Measurements from ENCODE around the gene STX1B. TPM values are rescaled to one million over a fixed set of nuclear protein-coding genes. Genes with fewer than 3 reads are reported as not detected.

The STX1B gene
- total RNA-seq, 2 donors from 2014 or later = 0.35 to 0.52 TPM

GRCh38 chr16:31006589-31006988, 3.8 kb downstream of the STX1B start:
- no peak for TF ChIP-seq CTCF (IDR thresholded peaks at IDR 0.05)
- H3K27me3 ChIP-seq = peaks cover 10% of the 10 kb centered on the region
- DNase-seq = no peak
- no peaks in the 10 kb centered on the region for H3K4me1 ChIP-seq
- H3K9me3 ChIP-seq = no peaks in the 10 kb centered on the region
- no peak overlapping the region for H3K4me3 ChIP-seq
- H3K9ac ChIP-seq (ENCODE audit: low read depth in 2 of 2, low read length in 2 of 2) = no peak overlapping the region
- intact Hi-C loops (cut with DNase I) = no loop called here
- H3K27ac ChIP-seq = no peak overlapping the region
- no peaks in the 10 kb centered on the region for H3K36me3 ChIP-seq

GRCh38 chr16:31006086-31006385, 4.4 kb downstream of the STX1B start:
- H3K36me3 ChIP-seq = no peaks in the 10 kb centered on the region
- no peak overlapping the region for H3K27ac ChIP-seq
- no peaks in the 10 kb centered on the region for H3K4me1 ChIP-seq
- TF ChIP-seq CTCF (IDR thresholded peaks at IDR 0.05) = no peak
- DNase-seq = no peak
- H3K9me3 ChIP-seq = no peaks in the 10 kb centered on the region
- no peak overlapping the region for H3K4me3 ChIP-seq
- peaks cover 4% of the 10 kb centered on the region for H3K27me3 ChIP-seq
- no peak overlapping the region for H3K9ac ChIP-seq (ENCODE audit: low read depth in 2 of 2, low read length in 2 of 2)
- intact Hi-C loops (cut with DNase I) = no loop called here

- no peak overlapping the region for H3K9ac ChIP-seq (ENCODE audit: low read depth in 2 of 2, low read length in 2 of 2)
- no peaks in the 10 kb centered on the region for H3K27me3 ChIP-seq
- H3K4me3 ChIP-seq = no peak overlapping the region
- H3K27ac ChIP-seq = no peak overlapping the region
- no peak for DNase-seq
- no peaks in the 10 kb centered on the region for H3K4me1 ChIP-seq
- no peak for TF ChIP-seq CTCF (IDR thresholded peaks at IDR 0.05)
- H3K36me3 ChIP-seq = no peaks in the 10 kb centered on the region
- H3K9me3 ChIP-seq = no peaks in the 10 kb centered on the region
- intact Hi-C loops (cut with DNase I) = no loop called here
Measured at GRCh38 chr16:31005350-31006085, 4.9 kb downstream of the STX1B start.

- Histone ChIP-seq H3K27ac (no peak overlapping the region), H3K9me3 (no peaks in the 10 kb centered on the region), H3K4me1 (no peaks in the 10 kb centered on the region), H3K4me3 (no peak overlapping the region), H3K36me3 (no peaks in the 10 kb centered on the region), H3K27me3 (no peaks in the 10 kb centered on the region), H3K9ac (ENCODE audit: low read depth in 2 of 2, low read length in 2 of 2) (no peak overlapping the region)
- intact Hi-C loops (cut with DNase I) = no loop called here
- DNase-seq = no peak
- no peak for TF ChIP-seq CTCF (IDR thresholded peaks at IDR 0.05)
Measured at GRCh38 chr16:31004658-31005057, 5.8 kb downstream of the STX1B start.

- DNase-seq = no peak
- TF ChIP-seq CTCF (IDR thresholded peaks at IDR 0.05) = no peak
- Histone ChIP-seq H3K4me3 (no peak overlapping the region), H3K4me1 (no peaks in the 10 kb centered on the region), H3K27ac (no peak overlapping the region), H3K36me3 (no peaks in the 10 kb centered on the region), H3K9ac (ENCODE audit: low read depth in 2 of 2, low read length in 2 of 2) (no peak overlapping the region), H3K27me3 (no peaks in the 10 kb centered on the region), H3K9me3 (no peaks in the 10 kb centered on the region)
- intact Hi-C loops (cut with DNase I) = no loop called here
Measured at GRCh38 chr16:31003744-31004143, 6.7 kb downstream of the STX1B start.
